Mononuclear cell (primary cell): ENCODE results near the gene LRRIQ4. TPM values are rescaled to one million over a fixed set of nuclear protein-coding genes. Genes with fewer than 3 reads are reported as not detected.

Experiments
- H3K27me3 ChIP-seq: 2 replicates; pipeline ENCODE4 v1.6.0; 2011; ENCODE audit warnings: low read length, control low read depth; ENCODE audit not compliant: insufficient read depth
- H3K4me1 ChIP-seq: 2 replicates; pipeline ENCODE4 v1.5.1; 2011; ENCODE audit warnings: mild to moderate bottlenecking, low read length, control low read depth; ENCODE audit not compliant: insufficient read depth
- H3K4me3 ChIP-seq: 2 replicates; pipeline ENCODE4 v1.5.1; 2011; ENCODE audit warnings: mild to moderate bottlenecking, low read length, moderate library complexity
- H3K9me3 ChIP-seq: 2 replicates; pipeline ENCODE4 v1.5.1; 2011; ENCODE audit warnings: low read depth, mild to moderate bottlenecking, control low read depth, low read length
- total RNA-seq: library from RNA; depleted of rRNA; stranded (reverse); fragments of >200 nt; gene quantifications from one replicate; pipeline ENCODE4 v1.2.3, GENCODE V29; 2012

The LRRIQ4 gene
- total RNA-seq, 1 donor, result not detected

DNA sequence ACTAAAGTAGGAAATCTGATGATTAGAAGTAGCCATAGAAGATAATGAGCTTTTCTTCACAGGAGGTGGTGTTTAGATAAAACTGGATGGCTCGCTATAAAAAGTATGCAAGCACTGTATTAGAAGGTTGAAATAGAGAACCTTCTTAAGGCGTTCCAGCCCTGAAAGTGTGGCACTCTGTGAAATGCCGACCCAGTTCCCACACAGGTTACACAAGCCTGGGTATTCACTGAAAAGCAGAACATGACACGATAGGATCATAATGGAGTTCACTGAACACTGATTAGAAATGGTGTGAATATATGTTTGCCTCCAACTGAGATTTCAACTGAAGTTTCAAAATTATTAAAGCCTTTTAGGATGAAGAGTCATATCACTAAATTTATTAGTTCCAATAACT lies 15.0 kb downstream of the LRRIQ4 start:
- Histone ChIP-seq H3K27me3 (no peaks in the 10 kb centered on the region), H3K4me1 (no peaks in the 10 kb centered on the region), H3K9me3 (no peaks in the 10 kb centered on the region), H3K4me3 (no peak overlapping the region)

- H3K9me3 ChIP-seq, result no peaks in the 10 kb centered on the region
- no peaks in the 10 kb centered on the region for H3K27me3 ChIP-seq
- H3K4me3 ChIP-seq, result no peak overlapping the region
- peaks cover 15% of the 10 kb centered on the region for H3K4me1 ChIP-seq
Measured at GRCh38 chr3:169835533-169835932, 22.9 kb downstream of the LRRIQ4 start.

- Histone ChIP-seq H3K27me3 (no peaks in the 10 kb centered on the region), H3K4me3 (no peak overlapping the region), H3K4me1 (peaks cover 20% of the 10 kb centered on the region), H3K9me3 (no peaks in the 10 kb centered on the region)
Measured at GRCh38 chr3:169836078-169836941, 23.6 kb downstream of the LRRIQ4 start.

- peaks cover 20% of the 10 kb centered on the region for H3K4me1 ChIP-seq
- H3K9me3 ChIP-seq, result no peaks in the 10 kb centered on the region
- no peaks in the 10 kb centered on the region for H3K27me3 ChIP-seq
- H3K4me3 ChIP-seq, result no peak overlapping the region
Measured at GRCh38 chr3:169836942-169837275, 24.2 kb downstream of the LRRIQ4 start.

DNA sequence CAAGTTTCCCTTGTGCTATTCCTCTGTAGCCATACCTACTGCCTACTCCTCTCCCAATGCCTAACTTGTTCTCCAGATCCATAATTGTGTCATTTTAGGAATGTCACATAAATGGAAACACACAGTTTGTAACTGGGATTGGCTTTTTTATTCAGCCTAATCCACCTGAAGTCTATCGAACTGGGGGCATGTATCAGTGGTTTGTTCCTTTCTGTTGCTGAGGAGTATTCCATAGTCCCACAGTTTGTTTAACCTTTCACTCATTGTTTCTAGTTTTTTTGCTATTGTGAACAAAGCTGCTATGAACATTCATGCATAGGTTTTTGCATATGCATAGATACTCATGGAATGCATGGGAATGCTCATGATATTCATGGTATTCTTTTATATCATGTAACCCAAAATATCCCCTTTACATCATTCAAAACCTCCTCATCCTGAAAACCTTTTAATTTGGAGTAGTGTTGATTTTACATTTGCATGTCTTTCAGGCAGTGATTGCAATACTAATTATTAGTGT lies 25.9 kb downstream of the LRRIQ4 start:
- Histone ChIP-seq H3K4me3 (no peak overlapping the region), H3K9me3 (no peaks in the 10 kb centered on the region), H3K4me1 (peaks cover 28% of the 10 kb centered on the region), H3K27me3 (no peaks in the 10 kb centered on the region)

GRCh38 chr3:169841171-169841570 lies 28.5 kb downstream of the LRRIQ4 start:
- peaks cover 22% of the 10 kb centered on the region for H3K4me1 ChIP-seq
- H3K4me3 ChIP-seq, result no peak overlapping the region
- no peaks in the 10 kb centered on the region for H3K27me3 ChIP-seq
- H3K9me3 ChIP-seq, result no peaks in the 10 kb centered on the region

DNA sequence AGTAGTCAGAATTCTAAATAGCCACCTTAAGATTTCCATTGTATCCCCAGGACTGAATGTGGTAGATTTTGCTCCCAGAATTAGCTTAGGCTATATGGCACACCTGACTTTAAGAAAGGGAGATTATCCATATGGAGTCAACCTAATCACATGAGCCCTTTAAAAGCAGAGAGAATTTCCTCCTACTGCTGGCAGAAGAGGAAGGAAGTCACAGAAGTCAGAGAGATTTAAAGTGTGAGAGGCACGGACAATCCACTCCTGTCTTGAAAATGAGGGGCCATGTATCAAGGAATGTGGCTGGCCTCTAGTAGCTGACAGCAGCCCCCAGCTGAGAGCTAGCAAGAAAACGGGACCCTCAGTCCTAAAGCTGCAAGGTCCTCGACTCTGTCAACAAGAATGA lies 30.3 kb downstream of the LRRIQ4 start:
- H3K27me3 ChIP-seq, result no peaks in the 10 kb centered on the region
- H3K4me1 ChIP-seq, result peaks cover 23% of the 10 kb centered on the region

DNA sequence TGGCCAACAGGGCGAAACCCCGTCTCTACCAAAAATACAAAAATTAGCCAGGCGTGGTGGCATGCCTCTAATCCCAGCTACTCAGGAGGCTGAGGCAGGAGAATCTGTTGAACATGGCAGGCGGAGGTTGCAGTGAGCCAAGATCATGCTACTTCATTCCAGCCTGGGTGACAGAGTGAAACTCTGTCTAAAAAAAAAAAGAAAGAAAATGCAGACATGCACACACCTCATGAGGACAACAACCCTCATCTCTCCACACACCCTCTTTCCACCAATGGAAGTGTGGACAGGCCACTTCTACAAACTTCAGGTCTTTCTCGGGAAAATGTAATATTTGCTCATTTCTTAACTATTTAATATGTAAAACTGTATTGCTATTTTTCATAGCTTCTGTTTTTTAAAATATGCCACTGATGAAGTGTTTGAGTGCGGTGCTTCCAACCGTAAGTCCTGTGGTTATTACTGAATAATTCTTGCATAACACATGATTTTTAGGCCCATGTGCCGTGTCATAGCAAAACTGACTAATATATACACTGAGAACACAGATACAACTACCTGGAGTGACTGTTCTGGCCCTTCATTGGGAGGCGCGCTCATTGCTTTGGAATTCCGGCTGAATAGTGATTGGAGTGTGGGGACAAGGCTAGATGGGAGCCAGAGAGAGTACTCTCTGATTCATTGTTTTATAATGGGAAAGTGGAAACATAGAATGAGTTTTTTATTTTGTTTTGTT lies 34.0 kb downstream of the LRRIQ4 start:
- Histone ChIP-seq H3K4me1 (peaks cover 19% of the 10 kb centered on the region), H3K4me3 (no peak overlapping the region)

More for the DNA sequence above, 30.3 kb downstream of the LRRIQ4 start:
- H3K4me3 ChIP-seq, result no peak overlapping the region
- H3K9me3 ChIP-seq, result no peaks in the 10 kb centered on the region

DNA sequence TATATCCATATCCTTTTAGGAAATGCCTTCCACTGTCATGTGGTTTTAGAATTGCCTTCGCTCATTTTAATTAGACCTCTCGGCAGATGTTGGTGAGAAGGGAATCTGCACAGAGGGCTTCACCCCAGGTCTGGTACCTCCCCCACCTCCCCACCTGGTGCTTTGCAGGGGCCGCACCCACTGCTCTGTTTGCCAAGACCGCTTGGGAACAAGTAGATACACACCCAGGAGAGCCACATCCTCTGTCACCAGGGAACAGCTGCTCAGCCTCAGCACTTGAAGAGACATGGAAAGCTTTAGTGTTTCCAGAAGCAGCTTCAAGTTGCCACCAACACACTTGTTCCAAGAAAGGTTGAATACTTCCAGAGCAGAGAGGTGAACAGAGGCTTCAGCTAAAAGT lies 35.2 kb downstream of the LRRIQ4 start:
- H3K4me3 ChIP-seq, result no peak overlapping the region
- H3K9me3 ChIP-seq, result no peaks in the 10 kb centered on the region
- H3K4me1 ChIP-seq, result peaks cover 17% of the 10 kb centered on the region
- H3K27me3 ChIP-seq, result no peaks in the 10 kb centered on the region

More for the DNA sequence above, 34.0 kb downstream of the LRRIQ4 start:
- Histone ChIP-seq H3K27me3 (no peaks in the 10 kb centered on the region), H3K9me3 (no peaks in the 10 kb centered on the region)

GRCh38 chr3:169848741-169849140 lies 36.1 kb downstream of the LRRIQ4 start:
- H3K4me3 ChIP-seq, result no peak overlapping the region
- peaks cover 11% of the 10 kb centered on the region for H3K4me1 ChIP-seq
- H3K9me3 ChIP-seq, result no peaks in the 10 kb centered on the region
- H3K27me3 ChIP-seq, result no peaks in the 10 kb centered on the region

GRCh38 chr3:169850618-169851017 lies 37.9 kb downstream of the LRRIQ4 start:
- no peaks in the 10 kb centered on the region for H3K27me3 ChIP-seq
- H3K4me3 ChIP-seq, result no peak overlapping the region
- H3K4me1 ChIP-seq, result peaks cover 11% of the 10 kb centered on the region
- no peaks in the 10 kb centered on the region for H3K9me3 ChIP-seq

DNA sequence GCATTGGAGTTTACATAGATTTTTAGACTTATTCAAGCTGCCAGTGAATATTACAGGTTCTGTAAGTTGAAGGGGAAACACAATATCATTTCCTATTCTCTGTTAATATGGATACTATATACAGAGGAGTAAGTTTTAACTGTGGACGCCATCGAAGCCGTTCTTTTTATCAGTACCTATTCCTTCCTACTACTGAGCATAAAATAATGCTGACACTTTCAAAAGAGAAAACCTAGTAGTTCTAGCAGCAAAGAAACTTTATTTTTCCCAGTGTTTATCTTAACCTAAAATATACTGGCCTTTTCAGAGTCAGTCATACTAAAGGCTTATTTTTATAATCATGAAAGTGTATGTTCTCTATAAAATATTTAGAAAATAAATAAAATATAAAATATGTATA lies 42.8 kb downstream of the LRRIQ4 start:
- Histone ChIP-seq H3K4me1 (no peaks in the 10 kb centered on the region), H3K27me3 (no peaks in the 10 kb centered on the region), H3K9me3 (no peaks in the 10 kb centered on the region), H3K4me3 (no peak overlapping the region)

- Histone ChIP-seq H3K4me1 (no peaks in the 10 kb centered on the region), H3K9me3 (no peaks in the 10 kb centered on the region), H3K27me3 (peaks cover 2% of the 10 kb centered on the region), H3K4me3 (no peak overlapping the region)
Measured at GRCh38 chr3:169857811-169858210, 45.1 kb downstream of the LRRIQ4 start.

GRCh38 chr3:169861871-169862270 lies 49.2 kb downstream of the LRRIQ4 start:
- Histone ChIP-seq H3K27me3 (peaks cover 2% of the 10 kb centered on the region), H3K9me3 (no peaks in the 10 kb centered on the region), H3K4me3 (no peak overlapping the region), H3K4me1 (peaks cover 26% of the 10 kb centered on the region)

DNA sequence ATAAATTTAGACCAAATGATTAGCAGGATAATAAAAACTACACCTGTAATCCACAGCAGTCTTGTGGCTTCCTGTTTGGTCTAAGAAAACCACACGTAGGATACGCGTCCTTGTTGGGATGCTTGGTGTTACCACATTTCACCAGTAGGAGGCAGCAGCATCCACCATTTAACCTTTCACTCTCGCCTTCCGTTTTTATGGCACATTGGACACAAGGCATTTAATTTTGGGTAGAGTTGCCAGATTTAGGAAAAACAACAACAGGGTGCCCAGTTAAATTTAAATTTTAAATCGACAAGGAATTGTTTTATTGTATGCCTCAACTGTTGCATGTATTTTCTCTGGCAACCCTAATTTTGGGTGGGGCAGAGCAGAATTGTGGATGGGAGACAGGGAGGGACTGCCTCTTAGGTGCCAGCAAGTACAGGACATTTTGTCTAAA lies 50.8 kb downstream of the LRRIQ4 start:
- Histone ChIP-seq H3K4me3 (no peak overlapping the region), H3K4me1 (peaks cover 26% of the 10 kb centered on the region), H3K9me3 (no peaks in the 10 kb centered on the region), H3K27me3 (peaks cover 2% of the 10 kb centered on the region)
